HG02884 (cell line): ENCODE measurements around the gene VEPH1.

Experiments used
- ATAC-seq: cut with Tn5 transposase; IDR thresholded peaks from one replicate; pipeline ENCODE4 v1.9.1; 2021; ENCODE audit warnings: mild to moderate bottlenecking, moderate library complexity; ENCODE audit not compliant: unreplicated experiment

The VEPH1 gene

DNA sequence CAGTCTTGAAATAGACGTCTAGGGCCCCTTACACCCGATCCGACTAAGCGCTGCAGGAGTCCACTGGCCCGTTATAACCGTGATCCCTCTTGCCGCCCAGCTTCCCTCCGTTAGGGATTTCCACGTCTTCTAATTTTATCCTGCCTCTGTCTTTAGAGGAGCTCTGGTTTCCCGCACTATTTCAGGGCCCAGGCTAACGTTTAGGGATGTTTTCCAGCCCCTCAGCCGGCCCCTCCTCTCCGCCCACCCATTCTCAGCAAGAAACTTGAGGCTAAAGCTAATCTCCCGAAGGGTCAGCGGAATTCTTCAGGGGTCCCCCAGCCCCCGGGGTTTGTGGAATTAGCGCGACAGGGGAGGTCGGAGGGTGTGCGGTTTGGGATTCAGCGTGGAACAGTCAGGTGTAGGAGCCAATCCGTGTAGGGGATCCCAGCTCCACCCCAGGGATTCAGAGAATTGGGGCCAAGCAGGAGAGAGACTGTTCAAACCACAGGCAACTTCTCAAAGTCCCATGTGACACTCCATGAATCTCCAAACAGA, 65.0 kb downstream of the VEPH1 start:
- no peak for ATAC-seq

DNA sequence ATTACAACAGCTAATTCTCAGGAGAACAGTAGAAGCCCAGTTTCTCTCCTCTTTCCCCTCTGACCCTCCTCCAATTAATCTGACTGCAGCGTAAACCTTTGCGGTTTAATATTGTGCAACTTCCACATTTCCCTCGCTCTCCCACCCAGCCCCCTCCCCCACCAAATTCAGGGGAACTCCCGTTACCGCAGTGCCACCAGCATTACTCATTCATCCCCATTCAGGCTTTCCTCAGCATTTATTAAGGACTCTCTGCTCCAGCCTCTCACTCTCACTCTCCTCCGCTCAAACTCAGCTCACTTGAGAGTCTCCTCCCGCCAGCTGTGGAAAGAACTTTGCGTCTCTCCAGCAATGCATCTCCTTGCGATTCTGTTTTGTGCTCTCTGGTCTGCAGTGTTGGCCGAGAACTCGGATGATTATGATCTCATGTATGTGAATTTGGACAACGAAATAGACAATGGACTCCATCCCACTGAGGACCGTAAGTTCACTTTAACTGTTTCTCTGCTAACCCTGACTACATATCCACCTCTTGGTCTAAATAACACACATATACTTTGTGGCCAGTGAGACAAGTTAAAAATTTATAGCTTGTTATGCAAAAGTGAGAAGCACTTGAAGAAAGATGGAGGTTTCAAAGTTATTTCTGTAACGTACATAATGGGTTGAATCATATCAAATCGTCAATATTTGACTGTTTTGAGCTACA, 66.5 kb downstream of the VEPH1 start, which contains the start of gene PTX3:
Gene PTX3 (plus strand): TSS at position 268 of the 709 bp plus-strand sequence. CDS start 84 bp downstream, at position 352.
- no peak for ATAC-seq

DNA sequence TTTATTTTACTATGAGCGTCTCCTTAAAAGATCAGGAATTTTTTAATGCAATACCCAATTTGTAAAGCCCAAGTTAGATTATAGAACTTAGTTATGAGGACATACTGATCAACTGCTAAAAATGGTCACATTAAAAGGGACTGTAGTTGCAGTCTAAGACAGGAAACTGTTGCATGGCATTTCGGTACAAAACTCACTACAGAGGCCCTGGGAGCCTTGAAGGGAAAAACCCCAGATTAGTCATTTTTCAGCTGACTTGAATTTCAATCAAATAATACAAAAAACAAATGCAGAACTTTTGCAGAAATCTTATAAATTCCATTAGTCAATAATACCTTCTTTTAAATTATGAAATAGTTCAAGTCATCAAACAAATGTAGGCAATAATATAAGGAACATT, 73.5 kb downstream of the VEPH1 start:
- ATAC-seq, result no peak

DNA sequence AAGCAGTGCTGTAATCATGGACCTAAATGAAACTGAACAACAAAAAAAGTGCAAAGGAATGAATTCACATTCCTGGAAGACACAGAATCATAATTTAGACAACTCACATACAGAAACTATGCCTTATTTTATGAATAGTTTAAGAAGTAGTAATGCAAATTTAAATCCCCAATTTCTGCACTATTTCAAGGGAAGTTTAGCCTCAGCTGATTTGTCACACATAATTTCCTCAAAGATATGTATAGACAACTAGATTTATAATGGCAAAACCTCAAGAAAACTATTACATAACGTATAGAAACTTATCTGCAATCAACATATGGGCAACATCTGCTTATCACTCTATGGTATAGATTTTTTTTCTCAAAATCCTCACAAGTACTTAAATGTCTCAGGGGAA, 74.4 kb downstream of the VEPH1 start:
- ATAC-seq, result no peak

DNA sequence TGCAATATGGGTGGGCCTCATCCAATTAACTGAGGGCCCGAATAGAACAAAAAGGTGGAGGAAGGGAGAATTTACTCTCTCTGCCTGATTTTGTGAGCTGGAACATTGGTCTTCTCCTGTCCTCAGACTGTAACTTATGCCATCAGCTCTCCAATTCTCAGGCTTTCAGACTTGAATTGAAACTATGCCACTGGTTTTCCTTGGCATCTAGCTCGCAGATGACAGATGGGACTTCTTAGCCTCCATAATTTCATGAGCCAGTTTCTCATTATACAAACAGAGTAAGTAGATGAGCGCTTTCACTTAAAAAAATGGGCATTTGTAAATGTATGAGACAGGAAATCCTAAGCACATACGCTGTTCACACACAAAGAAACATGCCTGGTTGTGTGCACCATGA, 75.3 kb downstream of the VEPH1 start:
- no peak for ATAC-seq

DNA sequence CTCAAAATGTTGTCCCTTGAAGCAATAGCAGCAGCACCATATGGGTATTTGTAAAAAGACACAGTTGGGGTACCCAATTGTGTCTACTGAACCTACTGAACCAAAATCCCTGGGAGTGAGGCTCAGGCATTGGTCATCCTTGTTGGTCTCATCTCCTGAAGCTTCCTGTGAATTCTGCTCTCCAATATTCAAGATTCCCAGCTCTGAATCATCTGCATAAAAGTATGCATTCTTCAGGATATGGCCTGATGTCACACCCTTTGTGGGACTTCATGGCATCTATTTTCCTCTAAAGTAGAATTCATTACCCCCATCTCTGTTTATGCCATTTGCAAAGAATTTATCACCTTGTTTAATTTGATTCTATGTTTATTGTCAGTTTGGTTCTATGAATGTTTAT, 79.9 kb downstream of the VEPH1 start:
- no peak for ATAC-seq

DNA sequence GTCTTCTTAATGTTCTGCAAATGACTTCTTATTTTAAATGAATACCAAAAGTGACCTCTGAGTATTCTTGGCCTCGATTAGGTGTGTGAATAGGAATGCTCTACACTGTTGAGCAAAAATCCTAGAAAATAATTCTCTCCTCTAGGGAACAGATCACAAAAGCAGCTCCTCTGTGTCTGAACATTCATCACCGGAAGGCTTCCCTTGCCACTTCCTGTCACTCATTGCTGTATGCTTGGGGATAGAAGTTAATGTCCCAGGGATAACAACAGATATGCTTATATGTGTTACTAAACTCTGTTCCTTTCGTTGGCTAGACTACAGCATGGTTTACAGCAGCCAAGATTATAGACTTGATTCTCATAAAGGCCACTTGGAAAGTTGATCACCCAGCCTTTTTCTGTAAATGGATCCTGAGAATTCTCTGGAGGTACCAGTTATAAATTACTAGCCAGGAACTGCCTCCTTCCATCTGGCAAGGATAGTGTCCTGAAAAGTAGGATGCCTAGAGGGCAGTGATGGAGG, 82.5 kb downstream of the VEPH1 start:
- ATAC-seq, result no peak

DNA sequence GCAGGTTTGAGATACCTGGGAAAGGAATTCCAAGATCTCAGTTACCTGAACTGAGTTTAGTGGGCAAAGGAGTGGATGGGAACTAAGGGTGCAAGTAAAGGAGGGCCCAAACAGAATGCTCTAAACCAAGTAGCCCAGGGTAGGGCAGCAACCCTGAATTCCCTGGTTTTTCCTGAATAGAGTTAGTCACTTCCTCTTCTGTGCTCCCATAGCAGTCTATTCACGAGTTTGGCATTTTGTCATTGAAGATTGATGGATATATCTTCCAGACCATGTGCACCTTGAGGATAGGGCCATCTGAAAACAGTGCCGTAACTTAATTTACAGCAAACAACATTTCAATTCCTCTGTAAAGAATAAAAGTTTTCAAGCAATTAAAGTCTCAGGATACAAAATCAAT, 85.1 kb downstream of the VEPH1 start:
- ATAC-seq, result no peak

DNA sequence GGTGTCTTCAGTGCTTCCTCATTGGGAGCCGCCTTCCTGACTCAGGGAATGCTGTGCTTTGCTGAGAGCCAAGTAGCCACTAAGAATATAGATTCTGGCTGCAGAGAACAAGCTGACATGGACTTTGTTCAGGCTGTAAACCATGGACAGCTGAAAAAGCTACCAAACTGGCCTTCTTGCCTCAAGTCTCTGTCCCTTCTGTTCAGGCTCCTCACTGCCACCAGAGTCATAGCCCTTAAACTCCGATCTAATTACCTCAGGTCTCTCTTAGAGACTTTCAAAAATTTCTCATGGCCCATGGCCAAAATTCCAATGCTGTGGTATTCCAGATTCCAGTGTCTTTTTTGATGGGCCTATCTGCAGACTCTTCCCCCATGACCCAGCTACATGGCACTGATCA, 86.0 kb downstream of the VEPH1 start:
- ATAC-seq, result no peak

DNA sequence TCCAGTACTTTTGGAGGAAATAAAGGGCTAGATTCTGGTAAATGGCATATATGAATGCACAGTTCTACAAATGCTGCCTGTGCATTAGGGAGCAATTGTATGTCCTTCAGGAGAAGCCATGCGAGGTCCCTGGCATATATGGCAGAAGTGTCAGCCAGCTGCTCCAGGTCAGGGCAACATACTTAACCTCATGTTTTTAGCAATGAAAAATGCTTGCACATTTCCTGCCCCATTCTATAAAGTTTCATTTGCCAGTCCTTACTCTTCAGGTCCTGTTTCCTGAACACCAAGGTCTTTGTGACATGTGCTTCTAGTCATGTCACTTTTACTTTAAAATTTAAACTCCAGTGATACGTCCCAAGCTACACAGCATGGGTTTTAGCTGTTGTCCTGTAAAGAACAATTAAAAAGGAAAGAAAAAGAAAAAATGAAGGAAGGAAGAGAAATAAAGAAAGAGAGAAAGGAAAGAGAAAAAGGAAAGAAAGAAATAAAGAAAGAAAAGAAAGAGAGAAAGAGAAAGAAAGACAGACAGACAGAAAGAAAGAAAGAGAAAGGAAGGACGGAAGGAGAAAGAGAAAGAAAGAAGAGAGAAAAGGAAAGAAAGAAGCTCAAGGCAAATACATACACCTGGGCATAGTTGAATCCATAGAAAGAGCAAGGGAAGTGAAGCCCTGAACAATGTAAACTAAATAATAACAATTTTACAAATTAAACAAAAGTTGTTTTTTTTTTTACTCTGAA, 86.7 kb downstream of the VEPH1 start:
- no peak for ATAC-seq

DNA sequence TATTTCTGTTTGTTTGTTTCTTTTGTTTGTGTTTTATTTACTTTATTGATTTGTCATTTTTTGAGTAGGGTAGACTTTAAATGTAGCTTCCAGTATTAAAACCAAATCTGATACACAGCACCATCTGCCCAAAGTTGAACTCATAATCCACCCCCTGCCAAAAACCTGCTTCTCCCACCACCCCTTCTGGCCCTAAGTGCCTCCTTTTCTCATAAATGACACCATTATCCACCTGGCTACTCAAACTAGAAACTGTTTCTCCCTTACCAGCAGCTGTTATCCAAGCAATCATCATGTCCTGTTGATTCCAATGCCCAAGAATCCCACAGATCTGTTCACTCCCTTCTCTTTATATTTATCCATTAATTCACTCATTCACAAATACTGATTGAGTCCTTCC, 88.4 kb downstream of the VEPH1 start:
- ATAC-seq, result no peak

DNA sequence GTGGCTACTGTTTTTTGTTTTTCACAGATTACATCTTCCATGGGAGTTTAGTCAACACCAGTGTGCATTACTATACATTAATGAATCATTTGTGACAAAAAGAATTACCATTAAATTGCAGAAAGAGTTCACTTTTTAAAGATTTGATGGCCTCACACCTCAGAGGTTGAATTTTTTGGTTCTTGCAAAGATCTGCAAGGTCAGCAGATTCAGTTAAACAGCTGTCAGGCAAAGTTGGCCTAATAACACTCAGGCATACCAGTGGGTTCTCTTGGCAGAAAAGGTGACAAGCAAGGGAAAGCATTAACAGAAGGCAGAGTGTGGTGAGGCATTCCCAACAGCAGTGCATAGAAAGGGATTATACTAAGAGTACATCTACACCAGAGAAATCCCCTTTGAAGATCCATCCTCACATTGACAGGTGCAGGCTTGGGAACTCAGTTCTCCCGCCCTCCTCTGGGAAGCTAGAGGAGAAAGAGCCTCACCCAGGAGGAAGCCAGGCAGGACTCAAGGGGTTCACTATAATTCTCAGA, 90.8 kb downstream of the VEPH1 start:
- no peak for ATAC-seq

DNA sequence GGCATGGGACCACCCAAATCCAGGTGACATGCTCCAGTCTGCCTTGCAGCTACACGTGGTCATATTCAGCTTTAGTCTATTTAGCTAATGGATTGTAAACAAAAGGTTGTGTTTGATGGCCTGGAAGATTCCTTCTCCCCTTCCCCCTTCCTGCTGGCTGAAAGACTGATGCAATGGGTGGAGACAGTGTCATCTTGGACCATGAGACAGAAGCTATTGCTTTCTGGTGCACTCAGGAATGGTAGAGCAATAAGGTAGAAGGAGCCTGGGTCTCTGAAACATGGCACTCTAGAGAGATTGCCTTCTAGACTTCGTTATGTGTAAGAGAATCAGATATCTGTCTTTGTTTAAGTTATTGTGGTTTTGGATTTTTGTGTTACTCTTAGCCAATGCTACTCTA, 92.3 kb downstream of the VEPH1 start:
- ATAC-seq, result no peak

DNA sequence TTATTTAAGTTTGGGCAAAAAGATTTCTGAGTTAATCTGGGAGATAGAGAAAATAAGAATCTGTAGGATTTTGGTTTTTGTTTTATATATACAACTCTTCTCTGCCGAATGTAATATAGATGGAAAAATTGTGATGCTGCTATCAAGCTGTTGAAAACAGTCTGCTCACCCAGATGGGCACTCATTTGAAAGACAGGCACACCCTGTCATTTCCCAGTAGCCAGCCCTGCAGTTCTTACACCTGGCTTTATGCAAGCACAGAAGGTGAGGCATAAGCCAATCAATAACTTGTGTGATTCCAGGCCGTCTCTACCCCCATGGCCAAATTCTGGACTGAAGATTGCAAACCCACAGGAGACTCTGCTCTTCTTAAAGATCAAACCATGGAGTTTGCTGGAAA, 93.7 kb downstream of the VEPH1 start:
- ATAC-seq, result no peak

DNA sequence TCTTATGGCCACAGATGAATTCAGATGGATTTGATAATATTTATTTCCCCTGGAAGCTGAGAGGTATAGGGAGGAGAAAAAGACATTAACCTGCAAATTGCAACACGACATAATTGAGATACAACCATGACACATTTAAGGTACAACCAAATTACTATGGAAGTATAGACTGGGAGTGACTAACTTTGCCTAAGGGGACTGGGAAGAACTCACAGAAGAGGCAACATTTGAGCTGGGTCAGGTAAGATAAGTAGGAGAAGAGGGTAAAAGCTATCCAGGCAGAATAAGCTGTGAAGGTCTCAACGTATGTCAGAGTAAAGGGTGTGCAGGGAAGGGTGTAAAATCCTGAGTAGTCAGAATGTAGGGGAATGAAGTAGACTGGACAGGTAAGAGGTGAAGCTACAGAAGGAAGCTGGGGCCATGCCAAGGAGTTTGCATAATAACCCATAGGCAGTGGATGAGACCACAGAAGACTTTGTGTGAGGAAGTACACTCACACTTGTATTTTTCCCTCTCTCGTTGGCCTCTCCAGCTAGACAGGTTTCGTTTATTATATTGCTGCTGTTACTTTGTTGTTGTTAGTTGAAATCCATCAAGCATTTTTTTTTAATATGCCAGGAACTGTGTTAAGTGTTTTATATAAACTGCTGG, 94.6 kb downstream of the VEPH1 start:
- ATAC-seq, result no peak

DNA sequence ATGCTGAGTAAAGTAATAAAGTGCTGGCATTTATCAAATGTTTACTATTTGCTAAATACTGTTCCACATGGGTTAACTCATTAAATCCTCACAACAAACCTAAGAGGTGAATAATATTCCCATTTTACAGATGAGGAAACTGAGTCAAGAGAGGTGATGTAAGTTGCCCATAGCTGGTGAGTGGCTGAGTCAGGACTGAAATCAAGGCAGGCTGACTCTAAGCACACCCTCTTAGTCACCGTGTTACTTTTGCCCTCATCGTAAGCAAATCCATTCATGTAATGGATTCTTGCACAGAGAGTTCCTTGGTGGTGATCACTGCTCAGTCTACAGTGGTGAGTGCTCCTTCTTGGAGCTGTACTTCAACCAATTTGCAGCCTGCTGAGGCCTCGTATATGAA, 95.4 kb downstream of the VEPH1 start:
- ATAC-seq, result no peak

DNA sequence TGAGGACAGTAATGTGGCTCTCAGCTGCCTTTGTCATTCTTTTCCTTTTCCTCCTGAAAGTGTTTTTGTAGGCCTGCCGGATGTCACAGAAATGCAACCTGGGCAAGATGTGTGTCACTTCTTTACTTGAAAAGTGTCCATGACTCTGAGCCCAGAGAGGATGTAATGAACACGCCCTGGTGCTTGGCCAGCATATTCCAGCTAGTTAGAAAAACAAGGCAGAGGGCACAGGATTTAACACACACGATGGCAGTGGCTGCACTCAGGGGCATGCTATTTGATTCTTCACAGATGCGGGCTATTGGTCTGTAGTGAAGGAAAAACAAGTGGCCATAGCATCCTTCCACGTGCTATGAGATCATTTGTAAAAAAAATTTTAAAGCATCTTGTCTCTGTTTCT, 96.8 kb downstream of the VEPH1 start:
- ATAC-seq, result no peak

DNA sequence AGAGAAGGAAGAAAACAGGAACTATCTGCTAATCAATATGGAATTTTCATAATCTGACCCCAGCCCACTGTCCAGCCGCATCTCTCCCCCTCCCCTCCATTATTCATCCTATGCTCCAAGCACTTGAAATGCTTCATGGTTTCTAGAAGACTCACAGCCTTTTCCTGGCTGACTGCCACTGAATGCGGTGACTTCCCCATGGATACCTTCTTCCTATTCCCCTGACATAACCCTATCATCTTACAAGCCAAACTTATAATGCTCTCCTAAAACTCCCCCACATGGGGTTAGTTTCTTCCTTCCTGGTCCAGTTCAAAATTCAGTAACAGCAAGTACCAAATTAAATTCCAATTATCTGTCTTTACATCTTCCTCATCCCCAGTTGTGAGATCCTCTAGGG, 97.8 kb downstream of the VEPH1 start:
- no peak for ATAC-seq

DNA sequence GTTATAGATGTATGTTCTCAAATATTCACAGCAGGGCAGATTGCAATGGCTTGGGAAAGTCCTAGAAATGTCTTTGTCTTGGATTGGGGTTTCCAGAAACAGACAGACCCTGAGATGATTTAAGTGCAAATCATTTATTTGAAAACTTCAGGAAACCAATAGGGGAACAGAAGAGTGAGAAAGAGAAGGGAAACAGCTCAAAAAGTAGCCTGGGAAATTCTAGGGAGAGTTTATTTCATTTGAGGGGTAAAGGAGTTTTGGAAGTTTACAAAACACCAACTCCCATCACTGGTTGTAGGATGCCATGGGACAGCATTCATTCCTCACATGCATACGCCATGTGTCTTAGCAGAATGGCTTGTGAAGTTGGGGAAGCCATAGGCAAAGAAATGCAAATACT, 98.8 kb downstream of the VEPH1 start:
- ATAC-seq, result no peak

DNA sequence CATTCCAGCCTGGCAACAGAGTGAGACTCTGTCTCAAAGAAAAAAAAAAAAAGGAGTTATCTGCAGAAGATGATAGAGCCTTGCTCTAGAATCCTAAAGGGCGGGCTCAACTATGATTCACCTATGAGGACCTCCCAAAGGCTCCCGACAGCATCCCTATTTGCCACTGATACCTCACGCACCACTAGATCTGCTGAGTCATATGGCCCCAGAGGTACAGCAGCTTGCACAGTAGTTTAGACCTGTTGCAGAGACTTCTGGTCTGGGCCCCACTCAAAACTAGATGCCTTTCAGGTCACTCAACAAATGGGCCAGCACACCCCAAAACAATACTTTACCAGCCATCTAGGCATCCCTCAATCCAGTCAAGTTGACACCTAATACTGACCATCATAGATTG, 104.6 kb downstream of the VEPH1 start:
- no peak for ATAC-seq

DNA sequence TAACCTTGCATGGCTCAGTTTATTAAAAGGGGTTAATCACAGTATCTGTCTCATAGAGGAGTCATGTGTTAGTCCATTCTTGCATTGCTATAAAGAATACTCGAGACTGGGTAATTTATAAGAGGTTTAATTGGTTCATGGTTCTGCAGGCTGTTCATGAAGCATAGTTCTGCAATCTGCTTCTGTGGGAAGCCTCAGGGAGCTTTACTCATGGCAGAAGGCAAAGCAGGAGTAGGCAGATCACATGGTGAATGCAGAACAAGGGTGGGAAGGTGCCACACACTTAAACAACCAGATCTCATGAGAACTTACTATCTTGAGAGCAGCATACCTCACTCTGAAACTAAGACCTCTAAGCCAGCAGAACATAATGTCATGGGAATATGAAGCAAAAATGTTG, 108.8 kb downstream of the VEPH1 start:
- ATAC-seq, result no peak
